Osteoblast (primary cell): ENCODE data around the gene VPS41. TPM values are rescaled to one million over a fixed set of nuclear protein-coding genes. Genes with fewer than 3 reads are reported as not detected.

Experiments
- DNase-seq: peaks from one replicate; pipeline ENCODE4 v3.0.0; 2011; ENCODE audit warnings: low spot score, mixed read lengths; ENCODE audit not compliant: insufficient read length; ENCODE audit errors: missing footprints
- H2AFZ ChIP-seq: 2 replicates; pipeline ENCODE4 v1.6.0; 2011; ENCODE audit warnings: mild to moderate bottlenecking, low read length
- H3K27ac ChIP-seq: 2 replicates; pipeline ENCODE4 v1.5.1; 2011; ENCODE audit warnings: mild to moderate bottlenecking, low read depth, low read length, moderate library complexity
- H3K27me3 ChIP-seq: 2 replicates; pipeline ENCODE4 v1.6.0; 2012; ENCODE audit warnings: mild to moderate bottlenecking, control low read depth, inconsistent platforms, low read length, moderate library complexity; ENCODE audit not compliant: insufficient read depth
- H3K36me3 ChIP-seq: 2 replicates; pipeline ENCODE4 v1.5.1; 2011; ENCODE audit warnings: mild to moderate bottlenecking, low read length, control low read depth, moderate library complexity; ENCODE audit not compliant: insufficient read depth
- H3K4me1 ChIP-seq: 2 replicates; pipeline ENCODE4 v1.5.1; 2011; ENCODE audit warnings: mild to moderate bottlenecking, low read length, control low read depth, moderate library complexity; ENCODE audit not compliant: insufficient read depth
- H3K4me2 ChIP-seq: 2 replicates; pipeline ENCODE4 v1.6.0; 2011; ENCODE audit warnings: mild to moderate bottlenecking, low read length; ENCODE audit not compliant: insufficient read depth
- H3K4me3 ChIP-seq: fragments of 200-600 bp; sonication (generic); 3 replicates; pipeline ENCODE4 v1.5.1; 2012; ENCODE audit warnings: mild to moderate bottlenecking, low read length, inconsistent platforms; ENCODE audit not compliant: insufficient read depth
- H3K79me2 ChIP-seq: 2 replicates; pipeline ENCODE4 v1.6.0; 2012; ENCODE audit warnings: mild to moderate bottlenecking, low read length, control low read depth, inconsistent platforms; ENCODE audit not compliant: insufficient read depth
- H3K9me3 ChIP-seq: 2 replicates; pipeline ENCODE4 v1.5.1; 2011; ENCODE audit warnings: low read depth, low read length, control low read depth
- H4K20me1 ChIP-seq: 2 replicates; pipeline ENCODE4 v1.6.0; 2012; ENCODE audit warnings: mild to moderate bottlenecking, low read length, control low read depth; ENCODE audit not compliant: insufficient read depth
- total RNA-seq: library from RNA; depleted of rRNA; stranded (reverse); fragments of >200 nt; gene quantifications from 2 replicates; pipeline ENCODE4 v1.2.3, GENCODE V29; 2012
- TF ChIP-seq, protein P1 (sequence below): IDR thresholded peaks from 2 replicates; pipeline ENCODE4 v1.5.1; 2011; ENCODE audit warnings: mild to moderate bottlenecking, low read depth, low read length, moderate library complexity; ENCODE audit errors: extremely low read depth

The VPS41 gene
- total RNA-seq, 1 donor: 78.5 TPM

DNA sequence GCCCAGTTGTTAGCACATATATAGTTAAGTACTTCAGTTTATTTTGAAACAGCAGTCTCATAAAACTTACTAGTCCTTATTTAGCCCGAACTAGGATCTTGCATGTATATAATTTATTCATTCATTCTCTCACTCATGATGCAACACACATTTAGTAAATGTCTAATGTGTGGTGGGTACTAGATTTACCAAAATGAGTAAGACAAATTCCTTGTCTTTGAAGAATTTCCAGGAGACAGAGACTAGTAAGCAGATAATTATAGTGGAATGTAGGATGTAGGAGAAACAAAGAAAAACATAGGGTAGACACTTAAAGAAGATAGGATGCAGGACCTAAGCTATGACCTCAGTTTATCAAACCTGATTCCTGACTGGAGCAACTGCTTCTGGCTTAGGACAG is 157.6 kb downstream of the VPS41 start:
- Histone ChIP-seq H2AFZ (no peak overlapping the region), H3K4me3 (no peak overlapping the region), H3K9me3 (no peaks in the 10 kb centered on the region), H3K4me2 (no peak overlapping the region), H3K4me1 (peaks cover 8% of the 10 kb centered on the region), H4K20me1 (no peaks in the 10 kb centered on the region), H3K27me3 (no peaks in the 10 kb centered on the region), H3K36me3 (peaks cover 4% of the 10 kb centered on the region), H3K27ac (no peak overlapping the region), H3K79me2 (no peaks in the 10 kb centered on the region)
- no peak for DNase-seq
- TF ChIP-seq, protein P1, sequence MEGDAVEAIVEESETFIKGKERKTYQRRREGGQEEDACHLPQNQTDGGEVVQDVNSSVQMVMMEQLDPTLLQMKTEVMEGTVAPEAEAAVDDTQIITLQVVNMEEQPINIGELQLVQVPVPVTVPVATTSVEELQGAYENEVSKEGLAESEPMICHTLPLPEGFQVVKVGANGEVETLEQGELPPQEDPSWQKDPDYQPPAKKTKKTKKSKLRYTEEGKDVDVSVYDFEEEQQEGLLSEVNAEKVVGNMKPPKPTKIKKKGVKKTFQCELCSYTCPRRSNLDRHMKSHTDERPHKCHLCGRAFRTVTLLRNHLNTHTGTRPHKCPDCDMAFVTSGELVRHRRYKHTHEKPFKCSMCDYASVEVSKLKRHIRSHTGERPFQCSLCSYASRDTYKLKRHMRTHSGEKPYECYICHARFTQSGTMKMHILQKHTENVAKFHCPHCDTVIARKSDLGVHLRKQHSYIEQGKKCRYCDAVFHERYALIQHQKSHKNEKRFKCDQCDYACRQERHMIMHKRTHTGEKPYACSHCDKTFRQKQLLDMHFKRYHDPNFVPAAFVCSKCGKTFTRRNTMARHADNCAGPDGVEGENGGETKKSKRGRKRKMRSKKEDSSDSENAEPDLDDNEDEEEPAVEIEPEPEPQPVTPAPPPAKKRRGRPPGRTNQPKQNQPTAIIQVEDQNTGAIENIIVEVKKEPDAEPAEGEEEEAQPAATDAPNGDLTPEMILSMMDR: no peak

DNA sequence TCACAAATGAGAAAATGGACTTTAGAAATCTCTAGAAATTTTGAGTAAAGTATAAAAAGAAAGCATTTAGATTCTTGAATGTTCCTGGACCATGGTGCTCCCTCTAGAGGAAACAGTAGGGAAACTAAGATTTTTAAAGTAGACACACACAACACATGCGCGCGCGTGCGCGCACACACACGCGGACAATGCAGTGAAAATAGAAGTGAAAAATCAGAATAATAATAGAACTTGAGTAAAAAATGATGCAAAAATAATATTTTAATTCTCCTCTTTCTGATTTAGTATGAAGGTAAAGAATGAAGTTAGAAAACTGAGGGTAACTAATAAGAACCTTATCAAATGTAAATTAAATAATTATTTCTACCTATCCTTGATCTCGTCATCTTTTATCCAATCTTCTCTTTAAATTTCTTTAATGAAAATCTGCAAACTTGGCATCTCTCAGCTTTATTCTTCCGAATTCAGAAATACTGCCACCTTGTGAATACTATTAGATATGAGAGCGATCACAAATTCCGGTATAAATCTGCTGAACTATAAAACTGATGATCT is 160.9 kb downstream of the VPS41 start:
- H3K4me3 ChIP-seq: no peak overlapping the region

DNA sequence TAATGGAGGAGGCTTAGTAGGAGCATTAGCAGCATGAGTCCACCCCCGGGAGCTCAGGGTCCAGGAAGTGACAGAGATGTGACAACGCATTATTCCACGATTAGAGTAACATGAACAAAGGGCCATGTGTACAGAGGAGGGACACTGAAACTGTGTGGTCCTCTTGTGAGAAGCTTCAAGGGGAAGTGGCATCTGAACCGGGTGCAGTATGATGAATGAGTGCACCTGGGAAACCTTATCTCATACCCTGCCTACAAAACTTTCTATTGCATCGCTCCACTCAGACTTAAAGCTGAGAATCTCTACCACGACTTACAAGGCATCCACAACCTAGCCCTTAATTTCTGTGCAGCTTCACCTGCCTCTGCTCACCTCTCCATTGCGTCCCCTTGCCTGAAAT is 162.6 kb downstream of the VPS41 start:
- Histone ChIP-seq H3K36me3 (peaks cover 14% of the 10 kb centered on the region), H2AFZ (no peak overlapping the region), H3K9me3 (no peaks in the 10 kb centered on the region), H3K27me3 (no peaks in the 10 kb centered on the region), H3K4me1 (peaks cover 20% of the 10 kb centered on the region), H4K20me1 (no peaks in the 10 kb centered on the region), H3K79me2 (no peaks in the 10 kb centered on the region), H3K27ac (no peak overlapping the region), H3K4me3 (no peak overlapping the region), H3K4me2 (no peak overlapping the region)
- TF ChIP-seq, protein P1: no peak
- no peak for DNase-seq

More for the DNA sequence above, 160.9 kb downstream of the VPS41 start:
- no peaks in the 10 kb centered on the region for H3K9me3 ChIP-seq
- H2AFZ ChIP-seq: no peak overlapping the region
- peak overlapping the region; percentile 4 for H3K4me2 ChIP-seq
- H3K36me3 ChIP-seq: peaks cover 8% of the 10 kb centered on the region
- H4K20me1 ChIP-seq: no peaks in the 10 kb centered on the region
- TF ChIP-seq, protein P1: peak; percentile 55
- no peak for DNase-seq
- H3K79me2 ChIP-seq: no peaks in the 10 kb centered on the region
- H3K27me3 ChIP-seq: no peaks in the 10 kb centered on the region
- no peak overlapping the region for H3K27ac ChIP-seq
- peaks cover 24% of the 10 kb centered on the region for H3K4me1 ChIP-seq

- TF ChIP-seq, protein P1: no peak
- peaks cover 14% of the 10 kb centered on the region for H3K36me3 ChIP-seq
- H3K27ac ChIP-seq: peak overlapping the region; percentile 40
- H3K27me3 ChIP-seq: no peaks in the 10 kb centered on the region
- no peaks in the 10 kb centered on the region for H3K9me3 ChIP-seq
- DNase-seq: peak; percentile 43
- H3K4me1 ChIP-seq: peaks cover 17% of the 10 kb centered on the region
- H3K4me2 ChIP-seq: no peak overlapping the region
- no peaks in the 10 kb centered on the region for H3K79me2 ChIP-seq
- no peak overlapping the region for H3K4me3 ChIP-seq
- no peak overlapping the region for H2AFZ ChIP-seq
- H4K20me1 ChIP-seq: no peaks in the 10 kb centered on the region
Observed at GRCh38 chr7:38744746-38745145, 164.2 kb downstream of the VPS41 start.
